B cell (primary cell): ENCODE measurements around the gene F13A1.

ENCODE experiments used
- CTCF ChIP-seq: fragments of 200-600 bp; IDR thresholded peaks from one replicate; pipeline ENCODE4 v1.8.0; 2022; ENCODE audit warnings: antibody characterized with exemption, mild to moderate bottlenecking
- EZH2 ChIP-seq: IDR thresholded peaks from 2 replicates; pipeline ENCODE4 v1.6.1; 2012; ENCODE audit warnings: borderline replicate concordance, low read depth, mild to moderate bottlenecking, moderate library complexity, low read length; ENCODE audit not compliant: insufficient read depth, poor library complexity, severe bottlenecking

DNA sequence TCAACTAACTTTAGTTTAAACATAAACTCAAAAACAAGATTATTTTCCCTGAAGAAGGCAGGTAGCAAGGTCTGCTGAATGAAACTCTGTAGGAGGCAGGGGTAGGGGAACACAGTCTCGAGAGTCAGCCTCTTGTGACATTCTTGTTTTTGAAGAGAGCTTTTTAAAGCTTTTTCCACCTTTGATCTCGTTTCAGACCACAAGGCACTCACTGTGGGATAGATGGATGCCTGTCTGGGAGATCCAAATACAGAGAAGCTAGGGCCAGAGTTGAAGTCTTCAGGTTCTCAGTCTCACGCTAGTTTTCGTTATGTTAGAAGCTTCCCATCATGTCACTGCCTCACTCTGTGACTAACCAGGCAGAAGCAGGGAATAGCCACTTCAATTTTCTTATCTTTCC lies 14.9 kb downstream of the F13A1 start:
- no peak for TF ChIP-seq EZH2
- no peak for TF ChIP-seq CTCF
